T-helper 22 cell (primary cell): Measurements from ENCODE around the gene MED13L.

Experiments
- DNase-seq: peaks from one replicate; pipeline ENCODE4 v3.0.0-alpha.2; 2020; ENCODE audit warnings: low read depth

The MED13L gene

DNA sequence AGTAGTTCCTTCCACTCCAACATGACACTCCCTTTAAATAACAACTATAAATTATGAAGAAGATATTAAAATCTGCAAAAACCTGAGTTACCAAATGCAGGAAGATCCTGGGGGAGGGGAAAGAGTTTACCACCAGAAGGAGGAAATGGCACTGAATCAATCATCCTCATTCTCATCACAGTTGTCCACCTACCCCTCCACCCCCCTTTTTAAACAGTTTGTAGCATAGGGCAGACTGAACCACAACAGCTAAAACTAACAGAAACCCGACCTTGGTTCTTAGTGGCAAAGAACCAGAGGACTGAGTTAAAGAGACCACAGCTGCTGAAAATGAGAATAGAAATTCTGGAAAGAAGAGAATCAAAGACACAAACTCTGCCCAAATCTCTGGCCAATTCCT is 189.5 kb downstream of the MED13L start:
- no peak for DNase-seq

DNA sequence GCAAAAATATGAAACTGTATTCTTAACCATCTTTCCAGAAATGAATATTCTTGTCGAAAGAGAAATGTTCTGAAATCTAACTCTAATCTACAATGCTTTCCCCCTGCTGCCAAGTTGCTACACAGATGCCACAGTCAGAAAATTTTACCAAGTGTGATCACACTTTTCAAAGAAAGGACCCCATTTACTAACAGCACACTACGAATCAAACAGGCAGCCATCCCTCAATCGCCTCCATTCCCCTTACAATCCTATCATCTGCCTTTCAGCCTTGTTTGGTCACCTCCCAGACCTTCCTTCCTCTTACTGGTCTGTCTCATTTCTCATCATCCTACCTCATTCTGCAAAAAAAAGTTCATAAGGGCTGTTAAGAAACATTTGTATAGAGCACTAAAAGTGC is 190.1 kb downstream of the MED13L start:
- DNase-seq, result no peak

- no peak for DNase-seq
Measured at GRCh38 chr12:116080415-116080814, 197.1 kb downstream of the MED13L start.

GRCh38 chr12:116078396-116078795 is 199.1 kb downstream of the MED13L start:
- DNase-seq, result no peak

- DNase-seq, result no peak
Measured at GRCh38 chr12:116077431-116077830, 200.1 kb downstream of the MED13L start.

- no peak for DNase-seq
Measured at GRCh38 chr12:116076399-116076798, 201.1 kb downstream of the MED13L start.

GRCh38 chr12:116074686-116075085 is 202.8 kb downstream of the MED13L start:
- no peak for DNase-seq

DNA sequence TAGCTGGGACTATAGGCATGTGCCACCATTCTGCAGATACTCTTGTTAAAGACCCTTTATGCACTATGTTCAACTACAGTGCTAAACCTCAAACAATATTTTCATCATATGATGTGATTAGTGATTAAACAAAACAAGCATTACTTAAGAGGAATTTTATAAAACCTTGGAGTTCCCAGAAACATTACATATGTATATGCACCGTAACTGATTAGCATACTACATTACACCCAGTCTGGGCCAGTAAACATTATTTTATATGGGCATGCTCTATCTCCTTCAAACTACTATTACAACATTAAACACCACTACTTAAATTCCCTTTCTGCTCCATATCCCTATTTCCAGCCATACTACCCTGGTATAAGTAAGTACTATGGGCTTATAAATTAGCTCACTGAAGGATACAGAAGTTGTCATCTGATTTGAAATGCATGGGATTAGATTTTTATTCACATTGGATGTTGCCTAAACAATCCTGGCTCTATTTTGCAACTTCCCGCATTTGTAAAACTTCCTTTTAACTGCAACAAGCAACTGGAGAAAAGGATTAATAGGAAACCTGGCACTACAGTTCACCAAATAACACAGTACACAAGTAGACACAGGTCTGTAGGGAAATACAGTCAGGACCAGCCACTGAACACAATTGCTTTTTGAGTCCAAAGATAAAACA is 205.8 kb downstream of the MED13L start:
- DNase-seq, result no peak

GRCh38 chr12:116070444-116070843 is 207.0 kb downstream of the MED13L start:
- DNase-seq, result no peak

GRCh38 chr12:116069943-116070342 is 207.6 kb downstream of the MED13L start:
- no peak for DNase-seq

GRCh38 chr12:116068853-116069252 is 208.6 kb downstream of the MED13L start:
- DNase-seq, result no peak

GRCh38 chr12:116068371-116068770 is 209.1 kb downstream of the MED13L start:
- no peak for DNase-seq

DNA sequence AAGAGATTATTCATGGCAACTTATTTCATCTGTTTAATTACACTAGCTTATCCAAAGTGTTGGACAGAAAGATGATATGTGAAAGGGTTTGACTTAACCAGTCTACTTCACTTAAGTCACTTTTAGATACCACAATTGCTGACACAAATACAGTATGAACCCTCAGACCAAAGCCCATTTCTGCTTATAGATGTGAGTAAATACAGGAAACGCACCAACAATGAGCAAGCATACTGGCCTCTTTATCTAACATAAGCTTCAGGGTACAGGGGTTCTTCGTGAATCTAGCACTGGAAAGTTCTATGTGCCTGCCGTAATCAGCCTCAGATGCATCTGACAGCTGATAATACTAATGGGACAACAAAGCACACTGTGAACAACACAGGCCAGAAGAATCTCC is 209.6 kb downstream of the MED13L start:
- DNase-seq, result no peak

DNA sequence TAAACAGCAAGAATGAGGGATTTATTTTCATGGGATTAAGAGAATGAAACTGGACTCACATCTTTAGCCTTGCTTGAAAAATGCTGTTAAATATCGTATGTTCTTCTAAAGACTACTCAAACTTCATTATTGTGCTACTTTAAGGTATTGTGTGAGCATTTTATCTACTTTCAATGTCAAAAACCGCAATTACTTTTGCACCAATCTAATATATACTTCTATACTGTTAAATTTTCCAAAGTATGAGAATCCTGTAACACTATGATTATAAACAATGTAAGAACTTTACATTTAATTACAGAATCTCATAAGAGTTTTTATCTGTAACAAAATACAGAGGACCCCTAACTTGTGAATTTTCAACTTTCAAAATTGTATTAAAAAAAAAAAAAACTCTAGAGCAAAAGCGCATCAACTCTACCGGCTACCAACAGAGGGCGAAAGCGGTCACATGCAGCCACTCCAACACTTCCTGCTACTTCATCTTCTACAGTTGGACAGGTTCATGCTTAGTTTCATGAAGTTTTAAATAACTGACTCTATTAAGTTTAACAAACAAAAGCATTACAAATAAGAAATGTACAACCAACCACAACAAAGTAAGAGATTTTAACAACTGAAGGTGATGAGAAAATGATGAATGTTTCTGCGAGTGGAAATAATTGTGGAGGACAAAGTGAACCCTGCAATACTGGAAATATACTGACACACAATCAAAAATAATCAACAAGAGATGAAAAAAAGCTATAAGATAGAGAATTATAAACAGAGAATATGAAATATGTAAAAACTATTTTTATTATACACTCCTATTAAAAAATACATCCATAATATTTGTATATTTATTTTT is 210.9 kb downstream of the MED13L start:
- peak; percentile 1 for DNase-seq

DNA sequence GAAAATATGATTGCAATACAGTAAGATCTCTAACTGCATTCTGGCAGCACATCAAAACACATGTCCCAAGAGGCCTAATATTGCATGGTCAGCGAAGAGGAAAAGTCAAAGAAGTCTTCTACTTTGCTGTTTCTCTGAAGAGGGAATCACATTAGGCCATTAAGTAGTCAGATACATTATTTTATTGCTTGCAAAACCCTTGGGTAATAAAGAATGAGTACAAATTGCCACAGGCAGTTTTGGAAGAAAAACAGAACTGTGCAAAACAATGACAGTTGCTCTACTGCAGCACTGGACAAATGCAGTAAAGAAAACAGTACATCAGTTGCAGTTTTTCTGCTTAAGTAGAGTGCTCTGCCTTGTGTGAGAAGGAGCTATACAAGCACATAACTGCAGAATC is 211.9 kb downstream of the MED13L start:
- no peak for DNase-seq

DNA sequence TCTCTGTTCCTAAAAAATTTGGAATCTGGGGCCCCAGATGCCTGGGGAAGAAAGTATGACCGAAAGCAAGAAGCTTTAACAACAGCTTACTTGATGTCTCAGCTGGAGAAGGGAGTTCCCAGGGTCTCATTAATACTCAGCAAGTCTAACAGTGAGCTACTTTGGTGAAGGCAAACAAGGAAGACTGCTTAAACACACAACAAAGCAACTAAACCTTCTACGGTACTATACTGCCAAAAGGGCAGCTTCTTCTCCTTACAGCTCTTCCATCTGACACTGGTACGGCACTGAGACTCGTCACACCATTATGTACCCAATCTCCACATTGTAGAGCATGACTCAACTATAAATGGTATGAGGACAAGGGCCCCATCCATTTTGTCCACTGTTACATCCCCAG is 213.0 kb downstream of the MED13L start:
- no peak for DNase-seq

DNA sequence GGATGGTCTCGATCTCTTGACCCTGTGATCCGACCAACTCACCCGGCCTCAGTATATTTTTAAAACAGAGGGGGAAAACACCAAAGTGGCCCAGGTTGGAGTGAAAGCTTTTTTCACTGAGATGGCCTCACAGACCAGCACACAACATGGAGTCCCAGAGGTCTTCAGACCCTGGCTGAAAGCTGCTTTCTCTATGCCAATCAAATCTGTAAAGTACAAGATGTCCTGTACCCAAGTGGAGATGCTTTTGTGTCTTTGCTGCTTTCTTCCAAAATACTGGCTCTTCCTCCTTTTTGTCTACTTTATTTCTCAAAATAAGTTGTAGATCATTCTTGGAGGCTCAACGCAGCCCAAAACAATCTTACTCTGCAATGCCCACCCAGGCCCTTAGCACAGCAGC is 214.8 kb downstream of the MED13L start:
- no peak for DNase-seq

DNA sequence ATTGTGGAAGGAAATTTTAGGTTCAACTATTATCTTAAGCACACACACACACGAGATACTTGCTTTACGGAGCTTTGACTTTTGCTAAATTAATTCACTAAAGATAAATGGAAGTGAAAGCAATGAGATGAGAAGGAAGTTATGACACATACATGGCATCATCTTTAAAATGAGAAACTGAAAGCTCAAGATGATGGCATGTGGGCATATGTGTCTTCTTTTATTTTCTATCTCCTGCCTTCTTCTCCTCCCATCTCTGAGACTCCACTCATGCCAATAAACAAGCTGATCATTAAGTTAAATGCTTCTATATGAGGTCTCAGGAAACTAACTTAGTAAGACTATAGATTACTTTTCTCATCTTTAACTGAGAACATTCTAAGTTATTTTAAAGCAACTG is 216.7 kb downstream of the MED13L start:
- DNase-seq, result no peak

DNA sequence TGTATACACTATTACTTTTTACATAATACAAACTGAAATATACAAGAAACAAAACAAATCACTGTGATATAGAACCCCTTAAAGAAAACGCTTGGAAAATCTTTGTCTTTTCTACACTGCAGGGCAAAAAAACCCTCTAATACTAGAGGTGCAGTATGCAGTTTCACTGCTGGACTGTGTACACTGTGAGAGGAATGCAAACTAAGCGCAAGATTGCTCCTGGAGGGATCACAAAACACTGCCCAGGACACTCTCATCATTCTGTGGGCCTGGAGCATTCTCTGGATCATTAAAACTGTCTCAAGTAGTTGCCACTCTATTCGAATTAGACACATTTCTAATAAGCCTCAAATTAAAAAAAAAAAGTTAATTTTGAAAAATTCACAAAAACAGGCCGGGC is 217.6 kb downstream of the MED13L start:
- DNase-seq, result no peak

DNA sequence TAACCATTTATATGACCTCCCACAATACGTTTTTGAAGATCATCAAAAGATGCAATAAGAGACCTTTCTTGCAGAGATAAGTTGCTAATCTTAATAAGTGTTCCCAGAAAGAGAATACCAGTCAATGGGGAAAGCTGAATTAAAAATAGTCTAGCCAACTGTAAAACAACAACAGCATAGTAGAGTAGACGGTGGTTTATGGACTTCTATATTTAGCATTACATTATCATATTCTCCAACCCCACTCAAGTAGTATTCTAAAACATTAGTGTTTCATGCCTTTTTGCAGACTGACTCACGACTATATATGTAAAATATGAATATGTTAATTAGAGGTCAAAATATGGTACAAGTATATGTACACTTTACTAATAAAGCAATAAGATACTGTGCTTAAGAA is 218.9 kb downstream of the MED13L start:
- no peak for DNase-seq

GRCh38 chr12:116057356-116057755 is 220.1 kb downstream of the MED13L start:
- DNase-seq, result no peak

GRCh38 chr12:116055895-116056607 is 221.4 kb downstream of the MED13L start:
- no peak for DNase-seq

- no peak for DNase-seq
Measured at GRCh38 chr12:116054280-116054679, 223.2 kb downstream of the MED13L start.
